H1 (cell line): Measurements from ENCODE around the gene FAM171A1. TPM values are rescaled to one million over a fixed set of nuclear protein-coding genes. Genes with fewer than 3 reads are reported as not detected.

Source experiments
- CBX5 ChIP-seq: fragments of 300-800, 300-1000 bp; sonication (generic); IDR thresholded peaks from 2 replicates; pipeline ENCODE4 v1.7.1; 2016; ENCODE audit warnings: antibody characterized with exemption, low read length, low read depth
- EZH2 ChIP-seq: fragments of 200-600 bp; sonication (generic); IDR thresholded peaks from 2 replicates; pipeline ENCODE4 v1.7.1; 2012; ENCODE audit warnings: low read depth, mild to moderate bottlenecking, moderate library complexity, low read length, inconsistent platforms; ENCODE audit not compliant: severe bottlenecking
- PHF8 ChIP-seq: fragments of 200-600 bp; sonication (generic); conservative IDR thresholded peaks from 2 replicates; pipeline ENCODE4 v1.7.1; 2012; ENCODE audit warnings: low read depth, mild to moderate bottlenecking, inconsistent platforms, low read length, moderate library complexity
- SIN3A ChIP-seq, 2 experiments: IDR thresholded peaks in 1 of 2; conservative IDR thresholded peaks in 1 of 2; 2 replicates each; pipeline ENCODE4 v1.6.1; 2011 to 2012; ENCODE audit warnings: low read length in 2 of 2, improper control_type of control experiment in 1 of 2, low read depth in 1 of 2, mild to moderate bottlenecking in 1 of 2
- SP4 ChIP-seq: IDR thresholded peaks from 2 replicates; pipeline ENCODE4 v1.6.1; 2012; ENCODE audit warnings: low read length, inconsistent platforms
- TAF7 ChIP-seq: optimal IDR thresholded peaks from 2 replicates; pipeline ENCODE3; 2011; ENCODE audit warnings: low read depth, mild to moderate bottlenecking, inconsistent platforms, low read length, moderate library complexity, borderline replicate concordance
- polyA plus RNA-seq, 7 experiments: library from polyadenylated mRNA; depleted of rRNA in 3 of 7; stranded (reverse) in 5 of 7; unstranded in 2 of 7; fragments of >200 nt in 5 of 7; fragments of 200-250 nt in 2 of 7; gene quantifications; 1 replicate in 5 of 7; 2 replicates in 1 of 7; 4 replicates in 1 of 7; pipeline versions ENCODE4 v1.2.1 to v1.2.3, GENCODE V29; 2011 to 2013; ENCODE audit warnings: missing spikeins in 2 of 7, mixed read lengths in 2 of 7
- total RNA-seq: library from RNA; stranded (reverse); fragmentation: NEBNext Ultra II Directional; extraction: Animal tissue kit (Norgen Biotek cat#: 25700); gene quantifications from 2 replicates; pipeline ENCODE4 v1.2.1, GENCODE V29; 2021
- TF ChIP-seq, protein P1 (sequence below): fragments of 300-600 bp; sonication (generic); IDR thresholded peaks from 2 replicates; pipeline ENCODE4 v1.7.1; 2012; ENCODE audit warnings: low read length, moderate library complexity, mild to moderate bottlenecking, inconsistent platforms; ENCODE audit not compliant: insufficient replicate concordance

Gene FAM171A1
- total and polyA plus RNA-seq, 2 of the 8 experiments (the other 6 are each of a cell fraction or from before 2014, with no cell fraction given), result 26.6 to 42.1 TPM

DNA sequence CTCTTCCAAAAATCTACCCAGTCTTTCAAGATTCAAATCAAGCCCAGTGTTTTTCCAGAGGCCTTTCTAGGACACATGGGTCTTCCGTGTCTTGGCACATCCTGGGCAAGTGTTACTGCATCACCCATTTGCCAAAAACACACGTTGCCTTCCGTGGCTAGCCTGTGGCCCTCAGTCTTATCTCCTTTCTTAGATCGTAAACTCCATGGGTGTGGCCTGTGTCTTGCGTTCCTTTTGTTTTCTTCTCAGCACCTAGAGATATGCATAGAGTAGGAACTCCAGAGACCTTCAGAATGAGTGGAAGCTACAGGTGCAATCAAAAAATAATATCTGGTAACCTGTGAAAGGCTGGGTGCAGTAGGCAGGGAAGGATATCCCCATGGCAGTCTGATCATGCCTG, 146.1 kb downstream of the FAM171A1 start (continued):
- TF ChIP-seq, protein P1, sequence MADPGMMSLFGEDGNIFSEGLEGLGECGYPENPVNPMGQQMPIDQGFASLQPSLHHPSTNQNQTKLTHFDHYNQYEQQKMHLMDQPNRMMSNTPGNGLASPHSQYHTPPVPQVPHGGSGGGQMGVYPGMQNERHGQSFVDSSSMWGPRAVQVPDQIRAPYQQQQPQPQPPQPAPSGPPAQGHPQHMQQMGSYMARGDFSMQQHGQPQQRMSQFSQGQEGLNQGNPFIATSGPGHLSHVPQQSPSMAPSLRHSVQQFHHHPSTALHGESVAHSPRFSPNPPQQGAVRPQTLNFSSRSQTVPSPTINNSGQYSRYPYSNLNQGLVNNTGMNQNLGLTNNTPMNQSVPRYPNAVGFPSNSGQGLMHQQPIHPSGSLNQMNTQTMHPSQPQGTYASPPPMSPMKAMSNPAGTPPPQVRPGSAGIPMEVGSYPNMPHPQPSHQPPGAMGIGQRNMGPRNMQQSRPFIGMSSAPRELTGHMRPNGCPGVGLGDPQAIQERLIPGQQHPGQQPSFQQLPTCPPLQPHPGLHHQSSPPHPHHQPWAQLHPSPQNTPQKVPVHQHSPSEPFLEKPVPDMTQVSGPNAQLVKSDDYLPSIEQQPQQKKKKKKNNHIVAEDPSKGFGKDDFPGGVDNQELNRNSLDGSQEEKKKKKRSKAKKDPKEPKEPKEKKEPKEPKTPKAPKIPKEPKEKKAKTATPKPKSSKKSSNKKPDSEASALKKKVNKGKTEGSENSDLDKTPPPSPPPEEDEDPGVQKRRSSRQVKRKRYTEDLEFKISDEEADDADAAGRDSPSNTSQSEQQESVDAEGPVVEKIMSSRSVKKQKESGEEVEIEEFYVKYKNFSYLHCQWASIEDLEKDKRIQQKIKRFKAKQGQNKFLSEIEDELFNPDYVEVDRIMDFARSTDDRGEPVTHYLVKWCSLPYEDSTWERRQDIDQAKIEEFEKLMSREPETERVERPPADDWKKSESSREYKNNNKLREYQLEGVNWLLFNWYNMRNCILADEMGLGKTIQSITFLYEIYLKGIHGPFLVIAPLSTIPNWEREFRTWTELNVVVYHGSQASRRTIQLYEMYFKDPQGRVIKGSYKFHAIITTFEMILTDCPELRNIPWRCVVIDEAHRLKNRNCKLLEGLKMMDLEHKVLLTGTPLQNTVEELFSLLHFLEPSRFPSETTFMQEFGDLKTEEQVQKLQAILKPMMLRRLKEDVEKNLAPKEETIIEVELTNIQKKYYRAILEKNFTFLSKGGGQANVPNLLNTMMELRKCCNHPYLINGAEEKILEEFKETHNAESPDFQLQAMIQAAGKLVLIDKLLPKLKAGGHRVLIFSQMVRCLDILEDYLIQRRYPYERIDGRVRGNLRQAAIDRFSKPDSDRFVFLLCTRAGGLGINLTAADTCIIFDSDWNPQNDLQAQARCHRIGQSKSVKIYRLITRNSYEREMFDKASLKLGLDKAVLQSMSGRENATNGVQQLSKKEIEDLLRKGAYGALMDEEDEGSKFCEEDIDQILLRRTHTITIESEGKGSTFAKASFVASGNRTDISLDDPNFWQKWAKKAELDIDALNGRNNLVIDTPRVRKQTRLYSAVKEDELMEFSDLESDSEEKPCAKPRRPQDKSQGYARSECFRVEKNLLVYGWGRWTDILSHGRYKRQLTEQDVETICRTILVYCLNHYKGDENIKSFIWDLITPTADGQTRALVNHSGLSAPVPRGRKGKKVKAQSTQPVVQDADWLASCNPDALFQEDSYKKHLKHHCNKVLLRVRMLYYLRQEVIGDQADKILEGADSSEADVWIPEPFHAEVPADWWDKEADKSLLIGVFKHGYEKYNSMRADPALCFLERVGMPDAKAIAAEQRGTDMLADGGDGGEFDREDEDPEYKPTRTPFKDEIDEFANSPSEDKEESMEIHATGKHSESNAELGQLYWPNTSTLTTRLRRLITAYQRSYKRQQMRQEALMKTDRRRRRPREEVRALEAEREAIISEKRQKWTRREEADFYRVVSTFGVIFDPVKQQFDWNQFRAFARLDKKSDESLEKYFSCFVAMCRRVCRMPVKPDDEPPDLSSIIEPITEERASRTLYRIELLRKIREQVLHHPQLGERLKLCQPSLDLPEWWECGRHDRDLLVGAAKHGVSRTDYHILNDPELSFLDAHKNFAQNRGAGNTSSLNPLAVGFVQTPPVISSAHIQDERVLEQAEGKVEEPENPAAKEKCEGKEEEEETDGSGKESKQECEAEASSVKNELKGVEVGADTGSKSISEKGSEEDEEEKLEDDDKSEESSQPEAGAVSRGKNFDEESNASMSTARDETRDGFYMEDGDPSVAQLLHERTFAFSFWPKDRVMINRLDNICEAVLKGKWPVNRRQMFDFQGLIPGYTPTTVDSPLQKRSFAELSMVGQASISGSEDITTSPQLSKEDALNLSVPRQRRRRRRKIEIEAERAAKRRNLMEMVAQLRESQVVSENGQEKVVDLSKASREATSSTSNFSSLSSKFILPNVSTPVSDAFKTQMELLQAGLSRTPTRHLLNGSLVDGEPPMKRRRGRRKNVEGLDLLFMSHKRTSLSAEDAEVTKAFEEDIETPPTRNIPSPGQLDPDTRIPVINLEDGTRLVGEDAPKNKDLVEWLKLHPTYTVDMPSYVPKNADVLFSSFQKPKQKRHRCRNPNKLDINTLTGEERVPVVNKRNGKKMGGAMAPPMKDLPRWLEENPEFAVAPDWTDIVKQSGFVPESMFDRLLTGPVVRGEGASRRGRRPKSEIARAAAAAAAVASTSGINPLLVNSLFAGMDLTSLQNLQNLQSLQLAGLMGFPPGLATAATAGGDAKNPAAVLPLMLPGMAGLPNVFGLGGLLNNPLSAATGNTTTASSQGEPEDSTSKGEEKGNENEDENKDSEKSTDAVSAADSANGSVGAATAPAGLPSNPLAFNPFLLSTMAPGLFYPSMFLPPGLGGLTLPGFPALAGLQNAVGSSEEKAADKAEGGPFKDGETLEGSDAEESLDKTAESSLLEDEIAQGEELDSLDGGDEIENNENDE, result no peak
- no peak for TF ChIP-seq TAF7
- TF ChIP-seq EZH2, result no peak
- TF ChIP-seq SIN3A (conservative IDR thresholded peaks at IDR 0.05 in 1 of 2, IDR thresholded peaks at IDR 0.05 in 1 of 2; ENCODE audit: low read depth in 1 of 2, low read length in 2 of 2), result no peak
- TF ChIP-seq PHF8, result no peak
- TF ChIP-seq CBX5, result no peak
- TF ChIP-seq SP4, result no peak
